Measurements from ENCODE around the gene ABRACL.

DNA sequence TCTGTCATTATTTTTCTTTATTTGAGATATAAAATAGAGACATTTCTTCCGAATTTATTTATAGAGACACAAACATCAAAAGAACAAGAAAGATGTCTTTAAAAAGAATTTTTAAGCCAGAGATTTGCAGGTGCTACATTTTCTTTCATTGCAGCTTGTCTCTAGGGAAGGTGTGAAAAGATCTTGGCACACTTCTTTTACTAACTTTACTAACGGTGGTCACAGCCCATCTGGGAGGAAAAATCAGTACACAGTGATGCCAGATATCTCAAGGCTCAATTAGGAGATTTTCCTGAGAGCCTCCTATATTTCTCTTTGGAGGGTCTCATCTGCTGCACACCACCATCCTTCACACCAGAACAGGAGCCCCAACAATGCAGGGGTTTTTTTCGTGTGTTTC is 29.5 kb downstream of the ABRACL start:
- TF ChIP-seq FOXM1 (IDR thresholded peaks at IDR 0.05; ENCODE audit: borderline replicate concordance) (no peak), TARDBP (IDR thresholded peaks at IDR 0.05) (no peak), ARNT (IDR thresholded peaks at IDR 0.05) (no peak), ELF4 (IDR thresholded peaks at IDR 0.05) (no peak), BHLHE40 (IDR thresholded peaks at IDR 0.05; ENCODE audit: borderline replicate concordance) (no peak), FOXA1 (IDR thresholded peaks at IDR 0.05) (no peak), SP1 (IDR thresholded peaks at IDR 0.05) (no peak), L3MBTL2 (conservative IDR thresholded peaks at IDR 0.05) (no peak), ZNF384 (IDR thresholded peaks at IDR 0.05) (no peak), FOXK2 (IDR thresholded peaks at IDR 0.05) (no peak), PKNOX1 (IDR thresholded peaks at IDR 0.05) (no peak), CTBP1 (IDR thresholded peaks at IDR 0.05; ENCODE audit: borderline replicate concordance) (no peak), SUZ12 (IDR thresholded peaks at IDR 0.05) (no peak)

Data from HEK293T (cell line).